HG02588 (cell line): Measurements from ENCODE around the gene PTPN22.

Experiments
- ATAC-seq: cut with Tn5 transposase; IDR thresholded peaks from one replicate; pipeline ENCODE4 v1.9.1; 2021; ENCODE audit warnings: mild to moderate bottlenecking, moderate library complexity; ENCODE audit not compliant: unreplicated experiment

PTPN22 gene

DNA sequence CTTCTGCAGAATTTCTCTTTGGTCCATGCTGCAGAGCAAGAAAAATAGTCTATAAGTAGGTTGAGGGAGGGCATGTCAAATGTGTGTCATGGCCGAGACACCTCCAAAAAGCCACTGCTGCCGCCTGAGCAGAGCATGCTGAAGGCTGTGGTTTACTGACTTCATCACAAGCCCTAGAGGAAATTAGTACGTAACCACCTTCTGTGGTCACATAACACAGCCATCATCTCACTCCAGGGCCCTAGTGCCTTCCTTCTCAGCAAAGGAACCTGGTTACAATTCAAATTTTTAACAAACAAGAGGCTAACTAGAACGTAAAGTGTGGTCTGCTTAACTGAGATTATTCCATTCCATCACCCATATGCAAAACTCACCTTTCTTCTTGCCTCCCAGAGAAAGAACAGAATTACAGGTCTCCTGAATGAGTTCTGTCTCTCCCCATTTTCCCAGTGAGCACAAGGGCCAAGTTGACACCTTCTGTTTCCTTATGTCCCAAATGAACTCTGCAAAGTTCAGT is at the start of gene PTPN22:
PTPN22 (minus strand) TSS at position 116 of the 517 bp plus-strand sequence.
- peak; percentile 92 for ATAC-seq

DNA sequence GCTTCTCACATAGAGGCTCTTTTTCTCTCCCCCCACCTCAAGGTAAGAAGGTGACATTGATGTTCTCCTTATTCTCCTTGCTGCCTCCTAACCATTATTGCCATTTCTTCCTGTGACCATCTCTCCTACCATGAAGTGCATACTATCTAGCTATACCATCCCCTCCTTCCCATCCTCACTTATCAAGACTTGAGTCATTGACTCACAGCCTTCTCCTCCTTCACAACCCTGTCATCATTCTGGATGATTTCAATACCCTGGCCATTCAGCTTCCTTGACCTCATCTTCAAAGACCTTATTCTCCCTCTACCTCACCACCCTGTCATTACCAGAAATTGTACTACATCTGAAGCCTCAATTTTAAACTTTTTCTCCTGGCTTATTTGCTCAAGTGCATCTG is 46.7 kb upstream of the PTPN22 start:
- ATAC-seq: no peak

DNA sequence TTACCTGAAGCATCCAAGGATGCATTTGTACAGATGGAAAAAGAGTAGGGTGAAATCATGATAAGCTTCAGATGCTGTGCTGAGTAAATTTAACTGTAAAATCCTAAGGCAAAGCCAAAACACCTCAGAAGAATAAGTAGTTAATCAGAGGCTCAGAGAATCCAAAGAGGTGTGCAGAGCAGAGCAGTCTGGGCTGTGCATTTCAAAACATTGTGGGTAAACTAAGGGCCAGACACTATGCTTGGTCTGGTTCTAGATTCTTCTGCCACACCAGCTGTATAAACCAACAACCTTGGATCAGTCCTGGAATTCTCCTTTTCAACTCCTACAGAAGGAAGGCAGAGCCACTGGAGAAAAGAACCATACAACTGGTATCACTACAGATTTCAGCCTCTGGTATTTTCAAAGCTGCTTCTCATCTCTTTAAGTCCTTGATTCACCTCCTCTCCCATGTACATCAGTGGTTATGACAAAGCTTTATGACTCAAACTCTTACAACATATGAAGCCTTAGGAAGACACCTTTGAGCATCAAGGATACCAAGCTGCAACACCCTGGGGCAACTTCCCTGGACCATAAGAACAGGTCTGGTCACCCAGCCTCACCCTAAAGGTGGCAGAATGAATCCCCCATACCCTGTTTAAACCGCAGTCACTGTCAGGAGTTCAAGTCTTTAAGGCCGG is 46.0 kb upstream of the PTPN22 start:
- no peak for ATAC-seq

DNA sequence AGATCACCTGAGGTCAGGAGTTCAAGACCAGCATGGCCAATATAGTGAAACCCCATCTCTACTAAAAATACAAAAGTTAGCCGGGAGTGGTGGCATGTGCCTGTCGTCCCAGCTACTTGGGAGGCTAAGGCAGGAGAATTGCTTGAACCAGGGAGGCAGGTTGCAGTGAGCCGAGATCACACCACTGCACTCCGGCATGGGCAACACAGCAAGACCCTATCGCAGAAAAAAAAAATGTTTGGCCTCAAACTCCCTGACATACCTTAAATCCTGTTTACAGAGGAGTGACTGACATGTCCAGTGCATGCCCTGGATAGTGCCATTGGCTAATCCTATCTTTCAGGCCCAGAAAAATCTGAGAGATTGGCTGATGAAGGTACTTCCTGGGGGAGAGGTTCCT is 45.5 kb upstream of the PTPN22 start:
- ATAC-seq: no peak

DNA sequence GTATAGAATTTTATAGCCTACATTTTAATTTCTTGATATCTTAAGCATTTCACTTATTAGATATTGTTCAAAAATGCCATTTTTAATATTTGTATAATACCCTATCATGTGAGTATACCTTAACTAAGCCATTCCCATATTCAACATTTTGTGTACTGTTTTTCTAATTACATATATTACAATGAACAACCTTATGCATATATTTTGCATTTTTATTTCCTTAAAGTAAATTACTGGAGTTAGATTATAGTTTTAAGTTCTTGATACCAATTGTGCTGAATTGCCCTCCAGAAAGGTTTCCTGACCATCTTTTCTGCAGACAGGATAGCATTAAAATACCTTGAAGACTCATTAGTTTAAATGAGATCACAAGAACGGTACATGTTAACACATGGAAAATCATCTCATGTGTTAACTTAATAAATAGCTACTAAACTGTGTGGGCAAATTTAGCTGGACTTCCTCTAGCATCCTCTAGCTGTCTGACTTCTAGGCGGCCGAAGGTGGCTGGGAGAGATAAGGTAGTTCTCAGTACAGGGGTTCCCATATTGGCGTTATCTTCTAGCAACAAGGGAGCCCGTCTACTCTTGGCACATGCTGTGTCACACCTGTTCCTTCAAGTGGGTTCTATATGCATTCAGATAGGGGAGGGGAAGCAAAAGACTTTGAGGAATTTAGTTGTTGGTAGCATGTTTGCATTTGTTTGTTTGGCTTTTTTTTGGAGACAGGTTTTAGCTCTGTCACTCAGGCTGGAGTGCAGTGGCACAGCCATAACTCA is 42.6 kb upstream of the PTPN22 start:
- no peak for ATAC-seq

DNA sequence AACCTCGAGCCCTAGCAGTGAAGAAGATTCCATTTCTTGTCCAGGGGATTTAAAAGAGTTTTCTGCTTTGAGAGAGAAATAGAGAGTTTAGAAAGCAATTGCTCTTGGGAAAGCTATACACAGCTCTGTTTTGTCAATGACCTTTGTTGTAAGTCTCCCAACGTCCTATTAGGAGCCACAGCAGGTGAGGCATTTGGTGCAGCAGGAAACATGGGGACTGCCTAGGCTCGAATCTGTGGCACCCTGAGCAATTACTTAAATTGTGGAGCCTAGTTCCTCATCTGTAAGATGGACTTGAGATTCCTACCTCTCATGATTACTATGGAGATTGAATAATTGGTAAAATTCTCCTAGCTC is 41.8 kb upstream of the PTPN22 start:
- no peak for ATAC-seq

DNA sequence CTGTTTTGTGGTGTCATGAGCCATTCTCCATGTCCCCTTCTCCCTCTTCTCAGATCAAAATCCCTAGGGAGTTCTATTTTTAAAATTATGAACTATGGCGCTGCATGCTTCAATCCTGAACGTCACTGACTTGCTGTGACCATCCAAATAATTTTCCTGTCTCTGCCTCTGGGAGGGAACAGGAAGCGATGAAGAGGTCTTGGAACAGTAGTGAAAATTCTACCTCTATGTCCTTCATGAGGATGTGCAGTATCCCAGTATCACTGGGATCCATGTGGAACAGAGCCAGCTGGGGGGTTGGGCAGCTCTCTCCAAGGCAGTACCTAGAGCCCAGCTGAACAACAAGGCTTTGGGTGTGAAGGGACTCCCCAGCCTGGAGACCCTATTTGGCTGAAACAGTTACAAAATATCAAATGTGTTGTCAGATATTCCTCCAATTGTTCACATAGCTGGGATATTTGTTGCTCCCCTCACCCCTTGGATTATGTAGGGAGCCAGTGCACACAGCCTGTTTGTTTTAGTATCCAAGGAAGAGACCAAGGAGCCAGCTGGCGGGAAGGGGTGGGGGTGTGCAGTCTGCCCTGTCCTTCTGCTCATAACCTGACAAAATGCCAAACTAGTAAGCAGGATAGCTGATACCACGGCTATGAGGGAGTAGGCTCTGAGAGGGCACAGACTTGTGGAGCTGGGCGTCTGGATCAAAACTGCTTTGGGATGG is 41.2 kb upstream of the PTPN22 start:
- no peak for ATAC-seq

DNA sequence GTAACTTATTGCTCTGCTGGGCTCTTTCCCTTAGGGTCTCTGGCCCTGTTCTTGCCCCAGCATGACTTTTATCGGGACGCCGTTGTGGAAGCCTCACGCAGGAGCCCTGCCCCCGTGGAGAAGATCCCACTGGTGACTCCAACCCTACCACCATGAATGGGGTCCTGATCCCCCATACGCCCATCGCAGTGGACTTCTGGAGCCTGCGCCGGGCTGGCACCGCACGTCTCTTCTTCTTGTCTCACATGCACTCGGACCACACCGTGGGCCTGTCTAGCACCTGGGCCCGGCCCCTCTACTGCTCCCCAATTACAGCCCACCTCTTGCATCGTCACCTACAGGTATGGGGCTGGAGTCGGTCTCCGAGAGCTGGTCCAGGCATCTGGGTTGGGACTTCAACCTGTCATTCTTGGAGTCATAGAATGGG is 33.9 kb upstream of the PTPN22 start:
- ATAC-seq: peak; percentile 1

DNA sequence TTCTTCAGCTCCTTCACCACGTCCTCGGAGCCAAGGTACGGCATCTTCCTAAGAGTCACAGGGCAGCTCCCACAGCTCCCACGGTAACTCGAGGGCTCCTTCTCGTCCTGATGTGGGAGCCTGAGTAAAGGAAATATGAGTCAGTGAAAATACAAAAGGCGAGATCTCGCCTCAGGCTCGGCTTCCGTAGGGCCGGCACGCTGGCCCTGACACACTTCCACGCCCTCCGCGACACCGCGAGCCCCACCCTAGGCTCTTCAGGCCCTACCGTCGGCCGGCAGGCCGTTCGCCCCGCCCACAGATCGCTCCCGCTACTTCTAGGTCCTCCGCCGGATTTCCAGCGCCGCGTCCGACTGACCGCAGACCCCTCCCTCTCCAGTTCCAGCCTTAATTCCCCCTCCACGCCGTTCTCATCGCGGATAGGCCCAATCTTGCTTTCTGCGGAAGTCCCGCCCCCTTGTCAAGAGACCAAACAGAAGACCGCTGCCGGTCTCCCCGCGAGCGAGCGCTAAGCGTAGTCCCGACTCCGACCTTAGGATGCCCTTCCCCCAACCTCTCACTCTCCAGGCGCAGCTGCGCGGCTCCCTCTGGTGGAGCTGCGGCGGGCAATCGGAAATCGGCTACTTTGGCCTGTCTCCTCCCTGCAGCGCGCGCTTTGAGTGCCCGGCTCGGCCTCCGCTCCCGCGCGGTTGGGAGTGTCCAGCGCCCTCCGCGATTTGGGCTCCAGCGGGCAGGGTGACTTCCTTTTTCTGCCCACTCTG is 33.3 kb upstream of the PTPN22 start, which contains the start of the genes AP4B1 and DCLRE1B:
AP4B1 (minus strand) TSS at position 126 of the 761 bp plus-strand sequence; CDS start at position 44, 82 bp downstream.
DCLRE1B (plus strand) TSS at position 653 of the 761 bp plus-strand sequence. CDS start 261 bp downstream, outside the sequence.
- ATAC-seq: peak; percentile 89

DNA sequence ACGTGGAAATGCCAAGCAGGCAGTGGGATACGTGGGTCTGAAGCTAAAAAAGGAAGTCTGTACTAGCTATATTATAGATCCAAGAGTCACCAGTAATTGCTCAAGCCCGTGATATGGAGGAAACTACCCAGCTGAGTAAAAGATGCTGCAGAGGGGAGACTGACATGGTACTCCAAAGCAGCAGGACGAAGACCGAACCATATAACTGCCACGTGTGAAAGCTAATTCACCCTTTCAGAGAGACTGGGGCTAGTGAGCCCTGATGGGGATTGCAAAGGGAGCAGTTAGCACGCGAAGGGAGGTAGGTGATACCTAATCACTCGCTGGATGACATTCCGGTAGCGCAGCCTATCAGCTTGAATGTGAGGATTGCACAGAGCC is 32.8 kb upstream of the PTPN22 start:
- peak; percentile 30 for ATAC-seq

DNA sequence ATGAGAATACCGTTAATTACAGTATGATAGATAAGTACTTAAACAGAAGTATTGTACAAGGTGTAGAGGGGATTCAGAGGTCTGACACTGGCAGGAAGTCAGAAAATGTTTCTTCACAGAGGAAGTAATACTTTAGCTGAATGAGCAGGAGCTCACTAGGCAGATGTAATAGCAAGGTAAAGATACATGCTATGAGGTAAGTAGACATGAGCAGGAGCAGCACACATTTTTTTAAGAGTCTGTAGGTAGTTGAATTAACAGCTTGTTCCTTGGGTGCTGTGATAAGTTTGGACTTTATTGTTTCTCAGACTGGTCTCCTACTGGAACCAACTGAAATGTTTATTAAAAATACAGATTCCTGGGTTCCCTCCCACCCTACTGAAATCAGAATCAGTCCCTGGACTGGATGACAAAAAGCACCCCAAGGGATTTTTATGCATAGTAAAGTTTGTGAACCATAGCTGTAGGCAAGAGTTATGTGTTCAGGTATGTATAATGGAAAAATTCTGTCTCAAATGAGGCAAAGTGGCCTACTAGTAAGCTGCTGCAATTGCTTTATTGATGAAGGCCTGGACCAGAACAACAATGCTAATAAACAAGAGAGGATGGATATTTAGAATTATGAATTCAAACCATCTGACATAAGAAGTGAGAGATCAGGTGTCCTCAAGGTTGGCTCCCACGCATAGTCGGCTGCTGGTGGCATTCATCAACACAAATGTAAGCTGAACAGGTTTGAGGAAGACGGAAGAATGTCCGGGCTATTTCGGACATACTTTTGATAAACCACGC is 32.2 kb upstream of the PTPN22 start:
- no peak for ATAC-seq

DNA sequence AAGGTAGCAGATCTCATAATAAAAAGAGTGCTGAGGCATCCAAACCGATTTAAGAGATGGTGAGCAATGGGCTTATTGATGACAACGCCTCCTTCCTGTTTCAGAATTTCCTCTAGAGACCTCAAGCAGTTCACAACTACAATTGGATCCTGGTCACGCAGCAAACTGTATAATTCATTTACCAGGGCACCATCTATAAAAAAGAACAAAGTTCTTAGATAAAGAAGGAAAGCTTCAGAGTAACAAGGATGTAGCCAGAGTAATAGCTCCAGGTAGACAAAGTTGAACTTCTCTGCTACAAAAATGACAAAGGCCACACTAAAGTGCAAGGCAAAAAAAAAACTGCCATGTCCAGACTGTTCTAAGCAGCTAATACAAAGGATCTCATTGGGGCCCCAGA is 29.7 kb upstream of the PTPN22 start:
- ATAC-seq: no peak

DNA sequence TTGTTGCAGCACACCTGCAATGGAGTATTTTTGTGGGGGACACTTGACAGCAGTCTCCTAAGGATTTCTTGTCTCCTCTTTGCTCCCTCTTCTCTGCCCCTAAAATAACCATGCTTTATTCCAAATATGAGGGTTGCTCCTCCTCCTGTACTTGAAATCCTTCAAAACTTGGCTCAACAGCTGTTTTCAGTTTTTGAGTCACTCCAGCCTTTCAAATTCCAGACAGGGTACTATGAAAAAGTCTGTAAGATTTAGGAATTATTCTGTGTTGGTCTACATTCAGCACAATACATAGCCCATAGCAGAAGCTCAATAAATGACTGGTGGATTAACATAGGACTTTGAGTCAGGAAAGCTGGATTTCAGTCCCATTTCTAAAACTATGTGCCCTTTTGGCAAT is 27.6 kb upstream of the PTPN22 start:
- no peak for ATAC-seq

DNA sequence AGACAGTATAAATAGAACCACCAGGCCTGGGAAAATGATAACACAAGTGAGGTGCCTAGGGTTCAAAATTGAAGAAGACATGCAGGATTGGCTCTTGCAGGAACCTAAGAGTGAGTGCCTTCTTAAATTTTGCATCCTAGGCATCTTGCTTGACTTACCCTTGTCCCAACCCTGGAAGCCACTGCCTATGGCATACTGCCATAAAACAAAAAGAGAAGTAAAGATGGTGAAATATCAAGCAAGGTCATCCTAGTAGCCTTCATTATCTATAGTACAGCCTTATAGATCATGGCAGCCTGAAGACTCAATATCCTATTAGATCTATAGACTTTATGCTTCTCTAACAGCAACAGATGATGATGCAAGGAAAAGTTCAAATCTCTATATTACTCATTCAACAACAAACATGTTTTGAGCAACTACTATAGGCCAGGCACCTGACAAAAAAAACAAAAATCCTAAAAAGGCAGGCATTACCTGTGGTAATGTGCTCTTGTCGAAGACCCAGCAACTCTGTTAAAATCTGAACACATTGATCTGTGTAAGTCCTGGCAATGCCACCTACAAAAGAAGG is 26.8 kb upstream of the PTPN22 start:
- ATAC-seq: no peak

DNA sequence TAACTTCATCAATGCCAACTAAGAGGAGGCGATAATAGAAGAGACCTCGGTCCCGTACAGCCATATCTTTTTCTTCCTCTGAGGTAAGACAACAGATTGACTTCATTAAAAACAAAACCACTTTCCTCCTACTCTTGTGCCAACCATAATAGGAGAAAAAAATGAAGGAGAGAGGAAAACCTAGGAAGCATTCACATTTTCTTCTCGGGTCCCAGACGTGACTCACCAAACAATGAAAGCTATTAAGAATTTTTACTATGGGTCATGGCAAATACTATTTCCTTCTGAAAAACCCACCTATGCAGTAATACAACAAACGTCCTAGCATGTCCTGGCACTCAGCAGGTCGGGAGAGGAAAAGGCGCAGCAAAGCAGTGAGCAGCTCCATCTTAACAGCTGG is 24.4 kb upstream of the PTPN22 start:
- ATAC-seq: no peak

DNA sequence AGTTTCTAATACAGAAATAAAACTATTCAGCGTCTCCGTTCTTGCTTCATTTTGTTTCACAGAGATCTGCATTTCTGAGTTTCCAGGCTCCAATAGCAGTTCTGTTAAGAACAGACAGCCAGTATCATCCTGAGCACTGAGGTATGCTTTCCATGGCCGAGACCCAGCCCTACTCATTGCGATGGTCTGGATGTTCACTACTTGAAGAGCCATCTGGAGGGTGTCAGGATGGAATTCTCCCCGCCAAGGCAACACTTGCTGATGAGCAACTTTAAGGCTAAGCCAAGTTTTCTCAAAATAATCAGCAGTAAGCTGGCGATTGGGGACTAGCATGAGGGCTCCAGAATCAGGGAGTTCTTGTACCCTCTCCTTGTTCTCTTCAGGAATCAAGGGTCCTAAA is 23.6 kb upstream of the PTPN22 start:
- ATAC-seq: no peak

DNA sequence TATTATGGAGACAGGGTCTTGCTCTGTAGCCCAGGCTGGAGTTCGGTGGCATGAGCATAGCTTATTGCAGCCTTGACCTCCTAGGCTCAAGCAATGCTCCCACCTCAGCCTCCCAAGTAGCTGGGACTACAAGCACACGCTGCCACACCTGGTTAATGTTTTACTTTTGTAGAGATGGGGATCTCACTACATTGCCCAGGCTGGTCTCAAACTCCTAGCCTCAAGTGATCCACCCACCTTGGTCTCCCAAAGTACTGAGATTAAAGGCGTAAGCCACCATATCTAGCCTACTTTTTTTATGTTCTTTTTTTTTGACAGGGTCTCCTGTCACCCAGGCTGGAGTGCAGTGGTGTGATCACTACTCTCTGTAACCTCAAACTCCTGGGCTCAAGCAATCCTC is 21.8 kb upstream of the PTPN22 start:
- no peak for ATAC-seq

DNA sequence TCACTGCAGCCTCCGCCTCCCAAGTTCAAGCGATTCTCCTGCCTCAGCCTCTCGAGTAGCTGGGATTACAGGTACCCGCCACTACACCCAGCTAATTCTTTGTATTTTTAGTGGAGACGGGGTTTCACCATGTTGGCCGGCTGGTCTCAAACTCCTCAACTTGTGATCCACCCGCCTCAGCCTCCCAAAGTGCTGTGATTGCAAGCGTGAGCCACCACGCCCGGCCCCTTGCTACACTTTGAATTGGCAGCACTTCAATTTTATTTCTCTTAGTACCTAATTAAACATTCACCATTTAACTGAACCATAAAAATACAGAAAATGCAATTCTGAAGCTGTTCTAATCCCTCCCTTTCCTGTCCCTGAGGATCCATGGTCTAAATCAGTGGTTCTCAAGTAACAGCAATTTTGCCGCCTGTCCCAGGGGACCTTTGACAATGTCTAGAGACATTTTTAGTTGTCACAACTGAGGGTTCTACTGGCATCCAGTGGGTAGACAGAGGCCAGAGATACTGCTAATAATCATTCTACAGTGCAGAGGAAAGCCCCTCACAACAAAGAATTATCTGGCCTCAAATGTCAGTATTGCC is 20.2 kb upstream of the PTPN22 start:
- ATAC-seq: no peak

DNA sequence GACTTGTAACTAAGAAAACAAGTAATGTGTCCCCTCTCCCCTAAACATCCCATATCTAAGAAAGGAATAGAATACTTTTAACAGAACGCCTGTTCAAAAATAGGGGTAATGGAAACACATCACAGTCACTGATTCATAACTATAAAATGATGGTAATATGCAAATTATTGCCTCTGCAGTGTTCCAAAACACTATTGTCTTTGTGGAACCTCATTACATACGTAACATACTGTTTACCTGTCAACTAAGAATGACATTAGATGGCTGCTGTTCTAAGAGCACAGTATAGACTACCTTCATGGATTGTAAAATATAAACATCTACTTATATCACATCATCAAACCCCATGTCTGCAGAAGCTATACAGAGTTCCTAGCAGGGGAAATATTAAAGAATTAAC is 19.3 kb upstream of the PTPN22 start:
- ATAC-seq: no peak
